Peyer's patch (tissue), 4 donors: ENCODE measurements around the gene TOM1L2. TPM values are rescaled to one million over a fixed set of nuclear protein-coding genes. Genes with fewer than 3 reads are reported as not detected.

Source experiments
- DNase-seq, 3 donors: peaks; one replicate each; pipeline ENCODE4 v3.0.0-alpha.2; 2017 to 2019
- H3K27ac ChIP-seq, 4 donors: fragments of 200-600 bp; sonication (generic); one replicate each; pipeline ENCODE4 v1.5.1; 2016 to 2019
- H3K27me3 ChIP-seq, 2 donors: fragments of 200-600 bp; sonication (generic); one replicate each; pipeline ENCODE4 v1.5.1; 2019
- H3K36me3 ChIP-seq, 3 donors: fragments of 200-600 bp; sonication (generic); one replicate each; pipeline ENCODE4 v1.5.1; 2016 to 2019
- H3K4me1 ChIP-seq, 4 donors: fragments of 200-600 bp; sonication (generic); one replicate each; pipeline ENCODE4 v1.5.1; 2016 to 2019
- H3K4me3 ChIP-seq, 4 donors: fragments of 200-600 bp; sonication (generic); 1 replicate in 3 of 4; 2 replicates in 1 of 4; pipeline ENCODE4 v1.5.1; 2016 to 2019; ENCODE audit warnings: mild to moderate bottlenecking in 1 of 4
- H3K9me3 ChIP-seq, 4 donors: fragments of 200-600 bp; sonication (generic); one replicate each; pipeline ENCODE4 v1.5.1; 2016 to 2019; ENCODE audit warnings: mild to moderate bottlenecking in 1 of 4
- POLR2A ChIP-seq, 2 donors: fragments of 450-650 bp; IDR thresholded peaks; one replicate each; pipeline ENCODE4 v1.5.1; 2017; ENCODE audit warnings: antibody characterized with exemption in 2 of 2, mild to moderate bottlenecking in 2 of 2, moderate library complexity in 2 of 2
- total RNA-seq, 4 donors: library from RNA; depleted of rRNA; stranded (reverse); fragments of >200 nt; gene quantifications; one replicate each; pipeline ENCODE4 v1.1.0, GENCODE V29; 2016
- TF ChIP-seq, protein P1 (sequence below), 6 experiments: fragments of 450-650 bp in 4 of 6; fragments of 200-600 bp in 2 of 6; sonication (generic) in 1 of 6; IDR thresholded peaks; one replicate each; pipeline ENCODE4 v1.5.1; 2017 to 2019; ENCODE audit warnings: antibody characterized with exemption in 6 of 6, mild to moderate bottlenecking in 3 of 6, moderate library complexity in 1 of 6

Gene TOM1L2
- total RNA-seq, 4 donors from 2014 or later, result 49.5 to 74.8 (median 62.7) TPM

- DNase-seq, result no peak
- no peaks in the 10 kb centered on the region for H3K36me3 ChIP-seq
- H3K27me3 ChIP-seq, result no peaks in the 10 kb centered on the region
- H3K4me1 ChIP-seq, result peaks cover 0 to 39% (median 0%) of the 10 kb centered on the region in 4 donors
- no peaks in the 10 kb centered on the region for H3K9me3 ChIP-seq
- TF ChIP-seq, protein P1, sequence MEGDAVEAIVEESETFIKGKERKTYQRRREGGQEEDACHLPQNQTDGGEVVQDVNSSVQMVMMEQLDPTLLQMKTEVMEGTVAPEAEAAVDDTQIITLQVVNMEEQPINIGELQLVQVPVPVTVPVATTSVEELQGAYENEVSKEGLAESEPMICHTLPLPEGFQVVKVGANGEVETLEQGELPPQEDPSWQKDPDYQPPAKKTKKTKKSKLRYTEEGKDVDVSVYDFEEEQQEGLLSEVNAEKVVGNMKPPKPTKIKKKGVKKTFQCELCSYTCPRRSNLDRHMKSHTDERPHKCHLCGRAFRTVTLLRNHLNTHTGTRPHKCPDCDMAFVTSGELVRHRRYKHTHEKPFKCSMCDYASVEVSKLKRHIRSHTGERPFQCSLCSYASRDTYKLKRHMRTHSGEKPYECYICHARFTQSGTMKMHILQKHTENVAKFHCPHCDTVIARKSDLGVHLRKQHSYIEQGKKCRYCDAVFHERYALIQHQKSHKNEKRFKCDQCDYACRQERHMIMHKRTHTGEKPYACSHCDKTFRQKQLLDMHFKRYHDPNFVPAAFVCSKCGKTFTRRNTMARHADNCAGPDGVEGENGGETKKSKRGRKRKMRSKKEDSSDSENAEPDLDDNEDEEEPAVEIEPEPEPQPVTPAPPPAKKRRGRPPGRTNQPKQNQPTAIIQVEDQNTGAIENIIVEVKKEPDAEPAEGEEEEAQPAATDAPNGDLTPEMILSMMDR (IDR thresholded peaks at IDR 0.05), result no peak
- no peak for TF ChIP-seq POLR2A (IDR thresholded peaks at IDR 0.05)
- H3K27ac ChIP-seq, result no peak overlapping the region
- H3K4me3 ChIP-seq, result no peak overlapping the region
These were observed 26.1 kb downstream of the TOM1L2 start for GRCh38 chr17:17946093-17946492.

DNA sequence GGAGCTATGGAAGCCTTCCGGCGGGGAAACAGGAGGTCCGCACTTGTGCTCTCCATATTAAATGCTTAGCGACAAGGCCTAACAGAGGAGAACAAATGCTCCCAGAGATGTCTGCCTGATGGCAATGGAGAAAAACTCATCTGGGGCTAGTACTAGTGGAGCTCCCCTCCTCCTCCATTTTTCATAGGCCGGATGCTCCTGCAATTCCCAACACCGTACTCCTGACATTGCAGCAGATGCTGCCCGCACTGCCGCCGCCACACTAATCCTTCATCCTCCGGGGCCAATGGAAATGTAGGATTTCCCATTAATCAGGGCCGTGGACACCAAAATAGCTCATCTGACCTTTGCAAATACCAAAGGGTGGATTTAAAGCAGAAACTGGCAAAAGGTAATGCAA lies 27.5 kb downstream of the TOM1L2 start:
- TF ChIP-seq, protein P1 (IDR thresholded peaks at IDR 0.05), result no peak
- TF ChIP-seq POLR2A (IDR thresholded peaks at IDR 0.05), result no peak
- Histone ChIP-seq H3K27ac (no peak overlapping the region), H3K4me3 (no peak overlapping the region)

GRCh38 chr17:17944242-17944641 lies 28.0 kb downstream of the TOM1L2 start:
- TF ChIP-seq POLR2A (IDR thresholded peaks at IDR 0.05), result no peak
- TF ChIP-seq, protein P1 (IDR thresholded peaks at IDR 0.05), result no peak

More for the DNA sequence above, 27.5 kb downstream of the TOM1L2 start:
- H3K9me3 ChIP-seq, result no peaks in the 10 kb centered on the region
- no peaks in the 10 kb centered on the region for H3K36me3 ChIP-seq
- H3K4me1 ChIP-seq, result peaks cover 0 to 50% (median 0%) of the 10 kb centered on the region in 4 donors
- no peaks in the 10 kb centered on the region for H3K27me3 ChIP-seq
- DNase-seq, result no peak

DNA sequence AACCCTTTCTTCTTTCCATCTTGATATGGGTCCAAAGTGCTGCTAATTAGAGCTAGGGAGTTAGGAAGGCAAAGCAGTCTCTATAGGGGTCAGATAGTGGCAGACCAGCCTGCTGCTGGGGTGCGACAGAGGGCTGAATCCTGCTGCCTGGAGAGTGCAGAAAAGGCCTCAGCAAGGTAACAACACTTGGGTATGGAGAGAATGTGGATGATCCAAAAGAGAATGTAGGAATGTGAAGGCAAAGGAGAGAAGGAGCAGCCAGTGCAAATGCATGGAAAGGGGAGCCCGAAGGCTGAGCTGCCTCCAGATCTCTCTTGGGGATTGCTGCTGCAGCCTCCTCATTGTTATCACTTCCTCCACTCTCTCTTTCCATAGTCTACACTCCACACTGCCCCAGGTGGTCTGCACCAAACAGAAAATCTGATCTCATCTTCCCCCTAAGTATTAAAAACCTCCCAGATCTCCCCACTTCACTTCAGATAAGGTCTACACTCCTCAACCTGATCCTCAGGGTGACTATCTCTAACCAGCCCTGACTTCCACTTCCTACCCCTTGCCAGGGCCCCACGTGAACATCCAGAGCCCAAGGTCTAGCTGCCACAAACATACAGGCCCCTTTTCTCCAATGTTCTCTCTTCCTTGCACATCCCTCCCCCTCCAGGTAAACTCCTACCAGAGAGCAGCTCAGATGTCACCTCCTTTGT lies 28.8 kb downstream of the TOM1L2 start:
- Histone ChIP-seq H3K9me3 (no peaks in the 10 kb centered on the region), H3K36me3 (no peaks in the 10 kb centered on the region), H3K27me3 (no peaks in the 10 kb centered on the region), H3K4me1 (peaks cover 0 to 57% (median under 1%) of the 10 kb centered on the region in 4 donors), H3K4me3 (no peak overlapping the region), H3K27ac (peak overlapping the region in 1 of 4 donors; percentile 35)
- TF ChIP-seq POLR2A (IDR thresholded peaks at IDR 0.05), result no peak
- TF ChIP-seq, protein P1 (IDR thresholded peaks at IDR 0.05), result no peak
- no peak for DNase-seq

More at GRCh38 chr17:17944242-17944641, 28.0 kb downstream of the TOM1L2 start:
- Histone ChIP-seq H3K27me3 (no peaks in the 10 kb centered on the region), H3K4me3 (no peak overlapping the region), H3K4me1 (peaks cover 0 to 50% (median 0%) of the 10 kb centered on the region in 4 donors), H3K9me3 (no peaks in the 10 kb centered on the region), H3K36me3 (no peaks in the 10 kb centered on the region), H3K27ac (no peak overlapping the region)
- no peak for DNase-seq

DNA sequence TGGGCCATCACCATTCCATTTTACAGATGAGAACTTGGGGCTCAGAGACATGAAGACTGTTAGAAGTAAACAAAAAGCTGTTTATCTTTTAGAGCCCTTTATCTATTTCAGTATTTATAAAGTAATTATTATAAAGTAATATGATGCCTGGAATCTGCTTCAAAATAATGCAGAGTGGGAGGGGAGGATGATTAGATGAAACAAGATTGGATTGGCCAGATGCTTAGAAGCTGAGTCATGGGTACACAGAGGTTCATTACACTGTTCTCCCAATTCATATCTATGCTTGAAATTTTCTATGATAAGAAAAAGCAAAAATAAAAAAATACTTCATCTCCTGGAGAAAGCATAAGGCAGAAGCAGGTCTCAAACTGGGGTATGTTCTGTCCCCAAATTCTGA lies 29.4 kb downstream of the TOM1L2 start:
- peak overlapping the region in 2 of 4 donors; percentile 5 to 35 for H3K27ac ChIP-seq
- H3K36me3 ChIP-seq, result no peaks in the 10 kb centered on the region
- no peak overlapping the region for H3K4me3 ChIP-seq
- H3K4me1 ChIP-seq, result peaks cover 0 to 63% (median 2%) of the 10 kb centered on the region in 4 donors
- H3K9me3 ChIP-seq, result no peaks in the 10 kb centered on the region
- peak in 1 of 3 donors; percentile 18 for DNase-seq
- TF ChIP-seq, protein P1 (IDR thresholded peaks at IDR 0.05), result no peak
- TF ChIP-seq POLR2A (IDR thresholded peaks at IDR 0.05), result no peak
- H3K27me3 ChIP-seq, result no peaks in the 10 kb centered on the region
